Neural cell (in vitro differentiated cells): Measurements from ENCODE around the gene MAD2L2. TPM values are rescaled to one million over a fixed set of nuclear protein-coding genes. Genes with fewer than 3 reads are reported as not detected.

Experiments
- H2AFZ ChIP-seq: fragments of 200-600, 300-800 bp; sonication (generic), shearing (Covaris generic); 2 replicates; pipeline ENCODE4 v1.6.0; 2014; ENCODE audit warnings: low read depth, mild to moderate bottlenecking, antibody characterized with exemption, low read length, moderate library complexity
- H3F3A ChIP-seq: fragments of 200-600 bp; shearing (Covaris generic); 2 replicates; pipeline ENCODE4 v1.6.1; 2016; ENCODE audit warnings: mild to moderate bottlenecking, moderate library complexity, mixed read lengths, antibody characterized with exemption, low read length; ENCODE audit not compliant: insufficient read depth, poor library complexity, severe bottlenecking
- H3K27ac ChIP-seq: fragments of 200-600, 300-800 bp; sonication (generic), shearing (Covaris generic); 2 replicates; pipeline ENCODE4 v1.5.1; 2014; ENCODE audit warnings: mild to moderate bottlenecking, low read length, moderate library complexity
- H3K27me3 ChIP-seq: fragments of 300-800, 200-600 bp; sonication (generic), shearing (Covaris generic); 2 replicates; pipeline ENCODE4 v1.6.0; 2014; ENCODE audit warnings: mild to moderate bottlenecking, low read depth, low read length, moderate library complexity; ENCODE audit not compliant: insufficient read depth
- H3K36me3 ChIP-seq: fragments of 300-800, 200-600 bp; sonication (generic), shearing (Covaris generic); 2 replicates; pipeline ENCODE4 v1.5.1; 2014; ENCODE audit warnings: mild to moderate bottlenecking, antibody characterized with exemption, low read length, moderate library complexity; ENCODE audit not compliant: insufficient read depth
- H3K4me2 ChIP-seq: fragments of 300-800, 200-600 bp; sonication (generic), shearing (Covaris generic); 2 replicates; pipeline ENCODE4 v1.6.0; 2014; ENCODE audit warnings: mild to moderate bottlenecking, low read length
- H3K4me3 ChIP-seq: fragments of 300-800, 200-600 bp; sonication (generic), shearing (Covaris generic); 2 replicates; pipeline ENCODE4 v1.5.1; 2014; ENCODE audit warnings: mild to moderate bottlenecking, low read length, moderate library complexity
- H3K79me2 ChIP-seq: fragments of 200-600 bp; shearing (Covaris generic); replicated peaks from 2 replicates; pipeline ENCODE4 v1.6.0; 2014; ENCODE audit warnings: mild to moderate bottlenecking, low read length, moderate library complexity; ENCODE audit not compliant: insufficient read depth
- H3K9ac ChIP-seq: fragments of 300-800, 200-600 bp; sonication (generic), shearing (Covaris generic); 2 replicates; pipeline ENCODE4 v1.6.1; 2016; ENCODE audit warnings: mild to moderate bottlenecking, low read length, mixed read lengths
- H3K9me2 ChIP-seq: fragments of 200-600 bp; shearing (Covaris generic); 2 replicates; pipeline ENCODE4 v1.6.1; 2016; ENCODE audit warnings: mild to moderate bottlenecking, low read length, mixed read lengths; ENCODE audit not compliant: insufficient read depth
- H3K9me3 ChIP-seq: fragments of 200-600, 300-800 bp; sonication (generic), shearing (Covaris generic); 2 replicates; pipeline ENCODE4 v1.6.1; 2016; ENCODE audit warnings: mild to moderate bottlenecking, mixed run types, low read length, moderate library complexity, mixed read lengths
- H4K20me1 ChIP-seq: fragments of 200-600 bp; shearing (Covaris generic); 2 replicates; pipeline ENCODE4 v1.6.1; 2016; ENCODE audit warnings: mild to moderate bottlenecking, mixed run types; ENCODE audit not compliant: insufficient read depth
- CTCF ChIP-seq: fragments of 450-650 bp; IDR thresholded peaks from 2 replicates; pipeline ENCODE4 v1.5.1; 2014; ENCODE audit warnings: antibody characterized with exemption, mild to moderate bottlenecking, moderate library complexity; ENCODE audit not compliant: poor library complexity, severe bottlenecking
- EP300 ChIP-seq: fragments of 450-650 bp; conservative IDR thresholded peaks from 2 replicates; pipeline ENCODE4 v1.6.1; 2014; ENCODE audit warnings: antibody characterized with exemption, mild to moderate bottlenecking, moderate library complexity; ENCODE audit not compliant: poor library complexity, severe bottlenecking
- EZH2 ChIP-seq: fragments of 200-600, 300-800 bp; shearing (Covaris generic), sonication (generic); IDR thresholded peaks from 2 replicates; pipeline ENCODE4 v1.6.1; 2014; ENCODE audit warnings: antibody characterized with exemption, low read length, borderline replicate concordance, mild to moderate bottlenecking; ENCODE audit not compliant: insufficient read depth, poor library complexity, severe bottlenecking
- MXI1 ChIP-seq: fragments of 450-650 bp; conservative IDR thresholded peaks from 2 replicates; pipeline ENCODE4 v1.6.1; 2014; ENCODE audit warnings: antibody characterized with exemption, mild to moderate bottlenecking; ENCODE audit not compliant: poor library complexity, severe bottlenecking
- POLR2AphosphoS5 ChIP-seq: IDR thresholded peaks from 2 replicates; pipeline ENCODE4 v1.6.1; 2012
- RAD21 ChIP-seq: fragments of 450-650 bp; conservative IDR thresholded peaks from 2 replicates; pipeline ENCODE4 v1.6.1; 2014; ENCODE audit warnings: antibody characterized with exemption, mild to moderate bottlenecking, moderate library complexity
- REST ChIP-seq: IDR thresholded peaks from 2 replicates; pipeline ENCODE4 v1.6.1; 2012; ENCODE audit warnings: borderline replicate concordance
- SMC3 ChIP-seq: fragments of 450-650 bp; conservative IDR thresholded peaks from 2 replicates; pipeline ENCODE4 v1.6.1; 2014; ENCODE audit warnings: antibody characterized with exemption, mild to moderate bottlenecking, moderate library complexity; ENCODE audit not compliant: poor library complexity
- TAF1 ChIP-seq: IDR thresholded peaks from 2 replicates; pipeline ENCODE4 v1.6.1; 2012; ENCODE audit warnings: low read depth
- polyA plus RNA-seq: library from polyadenylated mRNA; depleted of rRNA; stranded (reverse); fragments of >200 nt; gene quantifications from 2 replicates; pipeline ENCODE4 v1.2.3, GENCODE V29; 2014

The MAD2L2 gene
- polyA plus RNA-seq, 1 donor from 2014 or later: 182 TPM

GRCh38 chr1:11626551-11626950 is 54.4 kb downstream of the MAD2L2 start:
- Histone ChIP-seq H3K9ac (no peak overlapping the region), H3F3A (no peaks in the 10 kb centered on the region), H3K36me3 (no peaks in the 10 kb centered on the region), H3K9me2 (no peaks in the 10 kb centered on the region), H2AFZ (no peak overlapping the region), H3K4me2 (no peak overlapping the region), H4K20me1 (no peaks in the 10 kb centered on the region), H3K4me3 (no peak overlapping the region), H3K79me2 (no peaks in the 10 kb centered on the region), H3K9me3 (no peaks in the 10 kb centered on the region), H3K27ac (no peak overlapping the region), H3K27me3 (no peaks in the 10 kb centered on the region)
- TF ChIP-seq REST (no peak), POLR2AphosphoS5 (no peak), CTCF (no peak), MXI1 (no peak), EP300 (no peak), RAD21 (no peak), EZH2 (no peak), SMC3 (no peak), TAF1 (no peak)

Other genes starting within 250 kb of the MAD2L2 start
- gene DISP3, start 202.0 kb downstream of the MAD2L2 start, polyA plus RNA-seq: 14.9 and 21.8 TPM in 2 replicates
- 16.6 and 24.7 TPM in 2 replicates for gene FBXO2, start 26.7 kb downstream of the MAD2L2 start, polyA plus RNA-seq
- gene FBXO44, start 26.3 kb downstream of the MAD2L2 start, polyA plus RNA-seq: 119 and 126 TPM in 2 replicates
- 0.68 and 2.3 TPM in 2 replicates for gene FBXO6, start 16.9 kb downstream of the MAD2L2 start, polyA plus RNA-seq
- gene DRAXIN, start 10.6 kb upstream of the MAD2L2 start, polyA plus RNA-seq: 33.5 and 35.5 TPM in 2 replicates
- gene AGTRAP, start 55.0 kb upstream of the MAD2L2 start, polyA plus RNA-seq: 4.4 and 5.7 TPM in 2 replicates
- not detected in 2 replicates for gene C1orf167, start 81.0 kb upstream of the MAD2L2 start, polyA plus RNA-seq
- gene MTHFR, start 124.8 kb upstream of the MAD2L2 start, polyA plus RNA-seq: 21.2 and 25.8 TPM in 2 replicates
- gene CLCN6, start 125.0 kb upstream of the MAD2L2 start, polyA plus RNA-seq: 12.5 and 15.6 TPM in 2 replicates
- not detected in 2 replicates for gene NPPA, start 166.6 kb upstream of the MAD2L2 start, polyA plus RNA-seq
- gene NPPB, start 177.8 kb upstream of the MAD2L2 start, polyA plus RNA-seq: not detected in 2 replicates
- gene KIAA2013, start 245.3 kb upstream of the MAD2L2 start, polyA plus RNA-seq: 24.9 and 34.5 TPM in 2 replicates